ENCODE data around the gene LINC00632. TPM values are rescaled to one million over a fixed set of nuclear protein-coding genes. Genes with fewer than 3 reads are reported as not detected.
A peak's percentile ranks its signal among the peaks of the same experiment; 100 is the strongest.
"Not testable (repeated sequence)": the region's sequence is repeated elsewhere in the genome, so short reads cannot be mapped to it uniquely, and the experiment has no call there.

The LINC00632 gene
- polyA plus RNA-seq, 2 of the 4 experiments (the other 2 are of a cell fraction) = 2.3 to 23.9 TPM

GRCh38 chrX:140664939-140665338 lies 44.6 kb upstream of the LINC00632 start (continued):
- TF ChIP-seq HMGXB4 (CRISPR knock-in tag; IDR thresholded peaks at IDR 0.05; ENCODE audit: borderline replicate concordance) = no peak

GRCh38 chrX:140672840-140673731 lies 36.5 kb upstream of the LINC00632 start:
- POLR2A ChIA-PET = no interaction called here
- Histone ChIP-seq H3K4me3 (no peak overlapping the region), H3K4me1 (no peaks in the 10 kb centered on the region), H3K9me3 (no peaks in the 10 kb centered on the region), H3K27ac (no peak overlapping the region), H3K4me2 (no peak overlapping the region)
- WGBS (ENCODE audit: missing lambda C conversion rate) = 21% methylated on average over 7 of the region's 10 CpGs
- CTCF ChIA-PET = interaction anchor here (1.2 to 1.7 kb wide), 3 partner anchors 9 to 18 kb away, joined by 3 to 6 read pairs (median 3); no protein-coding TSS in a partner anchor
- FAIRE-seq (peak; percentile 72), ATAC-seq (peak in 1 of 2 experiments; percentile 49; a peak in 1 of 6 replicates), DNase-seq (ENCODE audit: low read depth in 1 of 2, low spot score in 1 of 2) (peak in 1 of 2 experiments; percentile 9)
- TF ChIP-seq CEBPB (IDR thresholded peaks at IDR 0.05) (no peak), MAFK (IDR thresholded peaks at IDR 0.05; ENCODE audit: partially characterized antibody) (peak; percentile 61)

- H3K4me1 ChIP-seq = no peaks in the 10 kb centered on the region
- FAIRE-seq = peak; percentile 78
- no peak for DNase-seq (ENCODE audit: low read depth in 1 of 2, low spot score in 1 of 2)
- 23% methylated on average over 5 of the region's 5 CpGs for WGBS (ENCODE audit: missing lambda C conversion rate)
- POLR2A ChIA-PET = no interaction called here
- TF ChIP-seq USF2 (IDR thresholded peaks at IDR 0.05) (no peak), ZFP36 (IDR thresholded peaks at IDR 0.05; ENCODE audit: borderline replicate concordance, partially characterized antibody) (no peak), JUN (IDR thresholded peaks at IDR 0.05) (no peak), RFX5 (IDR thresholded peaks at IDR 0.05) (no peak), KDM5A (IDR thresholded peaks at IDR 0.05) (no peak)
- no peak overlapping the region for H3K4me2 ChIP-seq
- no peaks in the 10 kb centered on the region for H3K9me3 ChIP-seq
- no peak overlapping the region for H3K4me3 ChIP-seq
- CTCF ChIA-PET = no interaction called here
- H3K27ac ChIP-seq = no peak overlapping the region
- no peak for ATAC-seq
Observed at GRCh38 chrX:140687706-140688105, 21.9 kb upstream of the LINC00632 start.

GRCh38 chrX:140691596-140691995 lies 18.0 kb upstream of the LINC00632 start:
- DNase-seq (ENCODE audit: low read depth in 1 of 2, low spot score in 1 of 2); POLR2A ChIA-PET; H3K27ac ChIP-seq; H3K9me3 ChIP-seq; H3K4me2 ChIP-seq; H3K4me1 ChIP-seq; FAIRE-seq; H3K4me3 ChIP-seq; ATAC-seq: not testable (repeated sequence)
- CTCF ChIA-PET = interaction anchor here (1.1 to 1.3 kb wide), 3 partner anchors 9 to 18 kb away, joined by 3 to 6 read pairs (median 4); no protein-coding TSS in a partner anchor
- 15% methylated on average over 4 of the region's 4 CpGs for WGBS (ENCODE audit: missing lambda C conversion rate)

- FAIRE-seq = peak; percentile 13
- Histone ChIP-seq H3K4me3 (no peak overlapping the region), H3K4me1 (no peaks in the 10 kb centered on the region), H3K27ac (no peak overlapping the region), H3K4me2 (no peak overlapping the region), H3K9me3 (no peaks in the 10 kb centered on the region)
- TF ChIP-seq CHD2 (IDR thresholded peaks at IDR 0.05; ENCODE audit: low read length, partially characterized antibody) (no peak), RFX5 (IDR thresholded peaks at IDR 0.05) (no peak), GATA3 (IDR thresholded peaks at IDR 0.05; ENCODE audit: borderline replicate concordance) (no peak), HEYL (CRISPR knock-in tag; IDR thresholded peaks at IDR 0.05) (no peak), HOXB13 (CRISPR knock-in tag; IDR thresholded peaks at IDR 0.05; ENCODE audit: low read depth) (no peak), E2F6 (IDR thresholded peaks at IDR 0.05; ENCODE audit: borderline replicate concordance, low read depth) (no peak), TFCP2L1 (CRISPR knock-in tag; IDR thresholded peaks at IDR 0.05) (no peak), HDAC2 (IDR thresholded peaks at IDR 0.05) (no peak), NPAS2 (CRISPR knock-in tag; IDR thresholded peaks at IDR 0.05; ENCODE audit: borderline replicate concordance) (no peak), TP53 (CRISPR knock-in tag; IDR thresholded peaks at IDR 0.05) (no peak), MYC (IDR thresholded peaks at IDR 0.05; ENCODE audit: borderline replicate concordance, low read length) (no peak), NFE2L2 (conservative IDR thresholded peaks at IDR 0.05; ENCODE audit: low read length) (no peak), EP300 (IDR thresholded peaks at IDR 0.05) (no peak)
- ChIA-PET POLR2A (no interaction called here), CTCF (no interaction called here)
- 34% methylated on average over 3 of the region's 3 CpGs for WGBS (ENCODE audit: missing lambda C conversion rate)
- ATAC-seq = 0 out of 6 replicates have a peak, but pooled peaks of 1 of the 2 experiments have one; percentile 41
- no peak for DNase-seq (ENCODE audit: low read depth in 1 of 2, low spot score in 1 of 2)
Observed at GRCh38 chrX:140697618-140698017, 11.9 kb upstream of the LINC00632 start.
